Osteoblast (primary cell): Measurements from ENCODE around the gene GPR137B. TPM values are rescaled to one million over a fixed set of nuclear protein-coding genes. Genes with fewer than 3 reads are reported as not detected.

ENCODE experiments used
- DNase-seq: peaks from one replicate; pipeline ENCODE4 v3.0.0; 2011; ENCODE audit warnings: low spot score, mixed read lengths; ENCODE audit not compliant: insufficient read length; ENCODE audit errors: missing footprints
- H2AFZ ChIP-seq: 2 replicates; pipeline ENCODE4 v1.6.0; 2011; ENCODE audit warnings: mild to moderate bottlenecking, low read length
- H3K27ac ChIP-seq: 2 replicates; pipeline ENCODE4 v1.5.1; 2011; ENCODE audit warnings: mild to moderate bottlenecking, low read depth, low read length, moderate library complexity
- H3K27me3 ChIP-seq: 2 replicates; pipeline ENCODE4 v1.6.0; 2012; ENCODE audit warnings: mild to moderate bottlenecking, control low read depth, inconsistent platforms, low read length, moderate library complexity; ENCODE audit not compliant: insufficient read depth
- H3K36me3 ChIP-seq: 2 replicates; pipeline ENCODE4 v1.5.1; 2011; ENCODE audit warnings: mild to moderate bottlenecking, low read length, control low read depth, moderate library complexity; ENCODE audit not compliant: insufficient read depth
- H3K4me1 ChIP-seq: 2 replicates; pipeline ENCODE4 v1.5.1; 2011; ENCODE audit warnings: mild to moderate bottlenecking, low read length, control low read depth, moderate library complexity; ENCODE audit not compliant: insufficient read depth
- H3K4me2 ChIP-seq: 2 replicates; pipeline ENCODE4 v1.6.0; 2011; ENCODE audit warnings: mild to moderate bottlenecking, low read length; ENCODE audit not compliant: insufficient read depth
- H3K4me3 ChIP-seq: fragments of 200-600 bp; sonication (generic); 3 replicates; pipeline ENCODE4 v1.5.1; 2012; ENCODE audit warnings: mild to moderate bottlenecking, low read length, inconsistent platforms; ENCODE audit not compliant: insufficient read depth
- H3K79me2 ChIP-seq: 2 replicates; pipeline ENCODE4 v1.6.0; 2012; ENCODE audit warnings: mild to moderate bottlenecking, low read length, control low read depth, inconsistent platforms; ENCODE audit not compliant: insufficient read depth
- H3K9me3 ChIP-seq: 2 replicates; pipeline ENCODE4 v1.5.1; 2011; ENCODE audit warnings: low read depth, low read length, control low read depth
- H4K20me1 ChIP-seq: 2 replicates; pipeline ENCODE4 v1.6.0; 2012; ENCODE audit warnings: mild to moderate bottlenecking, low read length, control low read depth; ENCODE audit not compliant: insufficient read depth
- total RNA-seq: library from RNA; depleted of rRNA; stranded (reverse); fragments of >200 nt; gene quantifications from 2 replicates; pipeline ENCODE4 v1.2.3, GENCODE V29; 2012
- TF ChIP-seq, protein P1 (sequence below): IDR thresholded peaks from 2 replicates; pipeline ENCODE4 v1.5.1; 2011; ENCODE audit warnings: mild to moderate bottlenecking, low read depth, low read length, moderate library complexity; ENCODE audit errors: extremely low read depth

The GPR137B gene
- total RNA-seq, 1 donor = 23.5 TPM

DNA sequence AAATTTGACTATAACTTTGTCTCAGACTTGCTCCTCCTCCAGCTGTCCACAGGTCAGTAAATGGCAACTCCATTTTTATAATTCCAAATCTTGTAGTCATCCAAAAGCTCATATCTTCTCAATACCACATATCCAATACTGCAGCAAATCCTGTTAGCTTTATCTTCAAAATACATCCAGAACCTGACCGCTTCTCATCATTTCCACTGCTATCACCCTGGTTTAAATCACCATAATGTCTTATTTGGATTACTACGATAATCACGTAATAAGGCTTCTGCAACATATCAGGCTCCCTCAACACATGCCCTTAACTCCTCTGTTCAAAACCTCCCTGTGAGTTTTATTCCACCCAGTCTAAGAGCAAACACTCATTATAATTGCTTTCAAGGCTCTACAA, 104.9 kb downstream of the GPR137B start:
- Histone ChIP-seq H3K4me3 (no peak overlapping the region), H3K79me2 (no peaks in the 10 kb centered on the region), H3K4me2 (no peak overlapping the region), H4K20me1 (no peaks in the 10 kb centered on the region), H3K4me1 (no peaks in the 10 kb centered on the region), H3K36me3 (no peaks in the 10 kb centered on the region), H2AFZ (no peak overlapping the region), H3K27me3 (no peaks in the 10 kb centered on the region), H3K9me3 (no peaks in the 10 kb centered on the region), H3K27ac (no peak overlapping the region)
- TF ChIP-seq, protein P1, sequence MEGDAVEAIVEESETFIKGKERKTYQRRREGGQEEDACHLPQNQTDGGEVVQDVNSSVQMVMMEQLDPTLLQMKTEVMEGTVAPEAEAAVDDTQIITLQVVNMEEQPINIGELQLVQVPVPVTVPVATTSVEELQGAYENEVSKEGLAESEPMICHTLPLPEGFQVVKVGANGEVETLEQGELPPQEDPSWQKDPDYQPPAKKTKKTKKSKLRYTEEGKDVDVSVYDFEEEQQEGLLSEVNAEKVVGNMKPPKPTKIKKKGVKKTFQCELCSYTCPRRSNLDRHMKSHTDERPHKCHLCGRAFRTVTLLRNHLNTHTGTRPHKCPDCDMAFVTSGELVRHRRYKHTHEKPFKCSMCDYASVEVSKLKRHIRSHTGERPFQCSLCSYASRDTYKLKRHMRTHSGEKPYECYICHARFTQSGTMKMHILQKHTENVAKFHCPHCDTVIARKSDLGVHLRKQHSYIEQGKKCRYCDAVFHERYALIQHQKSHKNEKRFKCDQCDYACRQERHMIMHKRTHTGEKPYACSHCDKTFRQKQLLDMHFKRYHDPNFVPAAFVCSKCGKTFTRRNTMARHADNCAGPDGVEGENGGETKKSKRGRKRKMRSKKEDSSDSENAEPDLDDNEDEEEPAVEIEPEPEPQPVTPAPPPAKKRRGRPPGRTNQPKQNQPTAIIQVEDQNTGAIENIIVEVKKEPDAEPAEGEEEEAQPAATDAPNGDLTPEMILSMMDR = no peak
- DNase-seq = no peak

GRCh38 chr1:236251587-236251986, 109.2 kb downstream of the GPR137B start:
- H3K4me2 ChIP-seq = no peak overlapping the region
- H3K27me3 ChIP-seq = no peaks in the 10 kb centered on the region
- TF ChIP-seq, protein P1 = no peak
- H3K79me2 ChIP-seq = no peaks in the 10 kb centered on the region
- H3K27ac ChIP-seq = no peak overlapping the region
- no peaks in the 10 kb centered on the region for H4K20me1 ChIP-seq
- no peaks in the 10 kb centered on the region for H3K4me1 ChIP-seq
- H3K36me3 ChIP-seq = no peaks in the 10 kb centered on the region
- DNase-seq = no peak
- no peak overlapping the region for H3K4me3 ChIP-seq
- H2AFZ ChIP-seq = no peak overlapping the region
- no peaks in the 10 kb centered on the region for H3K9me3 ChIP-seq

DNA sequence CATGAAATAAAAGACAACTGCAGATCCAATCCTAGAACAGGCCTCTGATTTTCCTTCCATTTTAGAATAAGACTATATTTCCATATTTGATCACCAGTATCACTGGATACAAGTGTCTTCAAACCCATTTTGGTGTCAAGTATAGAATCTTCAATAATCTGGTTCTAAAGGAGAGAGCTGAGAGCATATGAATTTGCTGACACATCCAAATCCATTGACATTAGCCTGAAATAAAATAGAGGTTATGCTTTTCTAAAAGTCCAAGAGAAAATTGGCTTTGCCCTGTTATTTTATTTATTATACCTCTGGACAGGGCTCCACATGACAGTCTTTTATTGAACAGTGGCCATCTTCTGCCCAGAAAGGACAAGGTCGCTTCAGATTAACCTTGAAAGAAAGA, 110.8 kb downstream of the GPR137B start:
- DNase-seq = no peak
- no peak overlapping the region for H2AFZ ChIP-seq
- TF ChIP-seq, protein P1 = no peak
- no peak overlapping the region for H3K4me3 ChIP-seq
- H3K36me3 ChIP-seq = no peaks in the 10 kb centered on the region
- H4K20me1 ChIP-seq = no peaks in the 10 kb centered on the region
- H3K27me3 ChIP-seq = no peaks in the 10 kb centered on the region
- no peaks in the 10 kb centered on the region for H3K79me2 ChIP-seq
- H3K4me2 ChIP-seq = no peak overlapping the region
- H3K4me1 ChIP-seq = no peaks in the 10 kb centered on the region
- H3K27ac ChIP-seq = no peak overlapping the region
- H3K9me3 ChIP-seq = no peaks in the 10 kb centered on the region

DNA sequence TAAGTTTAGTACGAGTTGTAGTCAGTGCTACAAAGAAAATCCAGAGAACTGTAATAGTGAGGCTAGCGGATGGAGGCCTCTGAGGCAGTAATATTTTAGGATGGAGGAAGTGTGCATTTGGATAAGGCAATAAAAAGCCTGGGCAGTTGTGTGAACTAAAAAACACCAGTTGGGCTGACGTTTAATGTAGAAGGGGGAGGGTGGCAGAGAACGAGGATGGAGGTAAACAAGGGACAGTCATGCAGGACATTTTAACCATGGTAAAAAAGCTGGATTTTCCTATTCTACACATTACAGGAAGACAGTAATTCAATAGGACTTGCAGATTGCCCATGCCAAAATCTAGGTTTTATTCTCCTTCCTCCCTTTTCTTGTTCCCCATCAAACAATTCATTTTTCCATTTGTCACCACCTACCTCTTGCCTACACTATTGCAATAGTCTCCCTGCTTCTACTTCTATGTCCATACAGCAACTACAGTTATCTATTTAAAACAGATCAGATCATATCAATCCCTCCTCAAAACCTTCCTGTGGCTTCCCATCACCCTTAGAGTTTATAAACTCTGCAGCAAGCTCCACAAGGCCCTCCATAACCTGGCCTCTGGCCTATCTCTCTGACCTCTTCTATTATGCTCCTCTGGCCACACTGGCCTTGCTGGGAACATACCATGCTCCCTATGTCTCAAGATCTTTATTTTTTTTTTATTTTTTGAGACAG, 111.7 kb downstream of the GPR137B start:
- Histone ChIP-seq H4K20me1 (no peaks in the 10 kb centered on the region), H3K27me3 (no peaks in the 10 kb centered on the region), H3K79me2 (no peaks in the 10 kb centered on the region), H3K4me2 (no peak overlapping the region), H3K36me3 (no peaks in the 10 kb centered on the region), H3K9me3 (no peaks in the 10 kb centered on the region), H3K4me1 (no peaks in the 10 kb centered on the region), H2AFZ (no peak overlapping the region), H3K4me3 (no peak overlapping the region), H3K27ac (no peak overlapping the region)
- DNase-seq = no peak
- TF ChIP-seq, protein P1 = no peak
